SK-N-SH (cell line): ENCODE results near the gene HDAC4. TPM values are rescaled to one million over a fixed set of nuclear protein-coding genes. Genes with fewer than 3 reads are reported as not detected.
A peak's percentile ranks its signal among the peaks of the same experiment; 100 is the strongest.

Source experiments
- CTCF ChIA-PET: fragments of 300-600, 350-600 bp; formaldehyde crosslinking; extraction: SDS; loops from one replicate; lab custom pipeline; 2021; lab: Yijun Ruan, JAX
- POLR2A ChIA-PET: fragments of 350-600 bp; sonication (Branson Sonifier 250); formaldehyde crosslinking; extraction: SDS; loops from one replicate; lab custom pipeline; 2020; ENCODE audit warnings: antibody characterized with exemption, inconsistent platforms; lab: Yijun Ruan, JAX
- DNase-seq: peaks from one replicate; pipeline ENCODE4 v3.0.0; 2012
- H2AFZ ChIP-seq: fragments of 200-600 bp; sonication (generic); 2 replicates; pipeline ENCODE4 v1.8.1; 2016; ENCODE audit warnings: antibody characterized with exemption, mild to moderate bottlenecking, low read depth
- H3F3A ChIP-seq: fragments of 200-600 bp; sonication (generic); replicated peaks from 2 replicates; pipeline ENCODE3; 2016; ENCODE audit warnings: antibody characterized with exemption, mild to moderate bottlenecking; ENCODE audit not compliant: insufficient read depth
- H3K27ac ChIP-seq, 2 experiments: fragments of 200-500 bp in 1 of 2; fragments of 200-600 bp in 1 of 2; sonication (Bioruptor generic) in 1 of 2; sonication (generic), shearing (Covaris generic) in 1 of 2; 2 replicates each; pipeline versions ENCODE4 v1.5.1 to v1.6.1; 2014 to 2016; ENCODE audit warnings: low read depth in 2 of 2, inconsistent platforms in 1 of 2, low read length in 1 of 2, mild to moderate bottlenecking in 1 of 2, mixed read lengths in 1 of 2
- H3K27me3 ChIP-seq: fragments of 200-600 bp; sonication (generic), shearing (Covaris generic); 2 replicates; pipeline ENCODE4 v1.6.1; 2016; ENCODE audit warnings: mixed run types; ENCODE audit not compliant: insufficient read depth
- H3K36me3 ChIP-seq, 2 experiments: fragments of 200-500 bp in 1 of 2; fragments of 200-600 bp in 1 of 2; sonication (Bioruptor generic) in 1 of 2; sonication (generic) in 1 of 2; replicated peaks in 1 of 2; 2 replicates each; pipeline versions ENCODE3 to v1.5.1; 2014 to 2016; ENCODE audit warnings: low read length in 1 of 2, mild to moderate bottlenecking in 1 of 2; ENCODE audit not compliant: insufficient read depth in 2 of 2, control insufficient read depth in 1 of 2
- H3K4me1 ChIP-seq, 2 experiments: fragments of 200-500 bp in 1 of 2; fragments of 200-600 bp in 1 of 2; sonication (Bioruptor generic) in 1 of 2; sonication (generic), shearing (Covaris generic) in 1 of 2; 2 replicates each; pipeline versions ENCODE4 v1.5.1 to v1.6.1; 2014 to 2016; ENCODE audit warnings: low read depth in 1 of 2, low read length in 1 of 2, mixed run types in 1 of 2; ENCODE audit not compliant: insufficient read depth in 2 of 2, control insufficient read depth in 1 of 2
- H3K4me2 ChIP-seq: fragments of 200-600 bp; sonication (generic), shearing (Covaris generic); 2 replicates; pipeline ENCODE4 v1.6.1; 2017; ENCODE audit warnings: mixed run types
- H3K4me3 ChIP-seq, 2 experiments: fragments of 200-500 bp in 1 of 2; fragments of 200-600 bp in 1 of 2; sonication (Bioruptor generic) in 1 of 2; sonication (generic), shearing (Covaris generic) in 1 of 2; 2 replicates each; pipeline versions ENCODE4 v1.5.1 to v1.8.1; 2014 to 2016; ENCODE audit warnings: low read depth in 2 of 2, inconsistent platforms in 1 of 2, low read length in 1 of 2, mild to moderate bottlenecking in 1 of 2, mixed read lengths in 1 of 2, moderate library complexity in 1 of 2
- H3K79me2 ChIP-seq: fragments of 200-600 bp; sonication (generic); 2 replicates; pipeline ENCODE4 v1.8.1; 2017; ENCODE audit warnings: mild to moderate bottlenecking; ENCODE audit not compliant: insufficient read depth
- H3K9ac ChIP-seq: fragments of 200-600 bp; sonication (generic); 2 replicates; pipeline ENCODE4 v1.6.1; 2017; ENCODE audit warnings: mixed run types
- H3K9me2 ChIP-seq: fragments of 200-600 bp; sonication (generic); 2 replicates; pipeline ENCODE4 v1.6.1; 2017; ENCODE audit warnings: mixed run types
- H3K9me3 ChIP-seq: fragments of 200-600 bp; sonication (generic); 2 replicates; pipeline ENCODE4 v1.6.1; 2017; ENCODE audit warnings: mixed run types, mild to moderate bottlenecking, moderate library complexity
- H4K20me1 ChIP-seq: fragments of 200-600 bp; sonication (generic); 2 replicates; pipeline ENCODE4 v1.6.1; 2017; ENCODE audit warnings: mild to moderate bottlenecking, mixed run types; ENCODE audit not compliant: insufficient read depth
- CTCF ChIP-seq: fragments of 200-600 bp; sonication (generic); IDR thresholded peaks from 2 replicates; pipeline ENCODE4 v1.6.1; 2017; ENCODE audit warnings: antibody characterized with exemption, mild to moderate bottlenecking, moderate library complexity
- EP300 ChIP-seq, 2 experiments: IDR thresholded peaks; 2 replicates each; pipeline versions ENCODE4 v1.4.0 to v1.6.1; 2012; ENCODE audit warnings: borderline replicate concordance in 1 of 2, low read depth in 1 of 2, low read length in 1 of 2
- EZH2phosphoT487 ChIP-seq: fragments of 200-600 bp; sonication (generic); IDR thresholded peaks from 2 replicates; pipeline ENCODE4 v1.6.1; 2017; ENCODE audit warnings: low read depth, mixed run types, mild to moderate bottlenecking, antibody characterized with exemption, moderate library complexity, borderline replicate concordance
- NRF1 ChIP-seq: IDR thresholded peaks from 2 replicates; pipeline ENCODE4 v1.6.1; 2012; ENCODE audit warnings: low read depth, mild to moderate bottlenecking, low read length
- RAD21 ChIP-seq: IDR thresholded peaks from 2 replicates; pipeline ENCODE4 v1.6.1; 2012; ENCODE audit warnings: mild to moderate bottlenecking, low read length
- SMC3 ChIP-seq: IDR thresholded peaks from 2 replicates; pipeline ENCODE4 v1.6.1; 2012; ENCODE audit warnings: low read depth, low read length, improper control_type of control experiment
- TEAD4 ChIP-seq: IDR thresholded peaks from 2 replicates; pipeline ENCODE4 v1.4.0; 2012; ENCODE audit warnings: mild to moderate bottlenecking, borderline replicate concordance; ENCODE audit not compliant: insufficient read depth
- YY1 ChIP-seq: IDR thresholded peaks from 2 replicates; pipeline ENCODE4 v1.4.0; 2012; ENCODE audit warnings: low read depth, mild to moderate bottlenecking
- WGBS: methylation state at CpG from one replicate; pipeline ENCODE4 v1.1.6; 2017; ENCODE audit warnings: low lambda C conversion rate; 5-methylcytosine and 5-hydroxymethylcytosine counted together
- polyA plus RNA-seq, 3 experiments: library from polyadenylated mRNA; depleted of rRNA; stranded (reverse); fragments of >200 nt; gene quantifications; 2 replicates each; pipeline ENCODE4 v1.2.3, GENCODE V29; 2012

Gene HDAC4
- polyA plus RNA-seq, 1 of the 3 experiments (the other 2 are of a cell fraction): 5.5 TPM

GRCh38 chr2:239064253-239064652 lies 336.6 kb downstream of the HDAC4 start:
- Histone ChIP-seq H3K79me2 (no peaks in the 10 kb centered on the region), H3K27me3 (no peaks in the 10 kb centered on the region)
- TF ChIP-seq SMC3 (no peak), NRF1 (no peak), YY1 (no peak), CTCF (no peak)
- TF ChIP-seq, all 33 proteins: peak for 0
- no peak overlapping the region for H3K4me2 ChIP-seq
- H4K20me1 ChIP-seq: no peaks in the 10 kb centered on the region
- no peak for DNase-seq
- H3K9ac ChIP-seq: no peak overlapping the region
- H3K4me1 ChIP-seq: peaks cover 0 to 42% of the 10 kb centered on the region in 2 experiments; a peak in 1 of 4 replicates
- no peak overlapping the region for H2AFZ ChIP-seq
- no peaks in the 10 kb centered on the region for H3K9me2 ChIP-seq
- 98% methylated on average over 7 of the region's 12 CpGs for WGBS
- H3F3A ChIP-seq: no peaks in the 10 kb centered on the region
- H3K27ac ChIP-seq: no peak overlapping the region
- H3K36me3 ChIP-seq: peaks cover 0 to 11% of the 10 kb centered on the region in 2 experiments
- H3K9me3 ChIP-seq: no peaks in the 10 kb centered on the region
- H3K4me3 ChIP-seq: no peak overlapping the region
- CTCF ChIA-PET: interaction anchor here (1.1 to 3.7 kb wide), 2 partner anchors 30 to 43 kb away, joined by 4 to 12 read pairs; no protein-coding TSS in a partner anchor
- POLR2A ChIA-PET: no interaction called here

DNA sequence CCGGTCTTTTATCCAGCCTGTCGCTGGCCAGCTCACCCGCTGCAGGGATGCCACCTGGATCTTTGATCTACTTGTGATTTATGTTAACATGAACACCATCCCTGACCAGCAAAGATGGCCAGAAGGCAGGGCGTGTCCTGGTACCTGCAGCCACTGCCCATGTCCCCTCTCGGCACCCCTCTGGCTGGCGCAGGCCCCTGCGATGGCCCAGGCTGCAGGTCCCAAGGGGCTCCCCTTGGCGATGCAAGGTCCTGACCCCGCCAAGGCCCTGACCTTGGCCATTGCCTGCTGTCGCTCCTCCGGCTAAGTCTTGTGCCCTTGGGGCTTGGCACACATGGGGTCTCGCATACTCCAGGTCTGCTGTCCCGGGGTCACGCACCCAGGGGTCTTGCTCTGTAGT lies 338.1 kb downstream of the HDAC4 start:
- H3K4me1 ChIP-seq: peaks cover 0 to 42% of the 10 kb centered on the region in 2 experiments; a peak in 1 of 4 replicates
- no peaks in the 10 kb centered on the region for H3K79me2 ChIP-seq
- POLR2A ChIA-PET: no interaction called here
- TF ChIP-seq YY1: no peak
- TF ChIP-seq TEAD4: no peak
- no peak for TF ChIP-seq EP300 (IDR thresholded peaks at IDR 0.05; ENCODE audit: borderline replicate concordance in 1 of 2, low read depth in 1 of 2, low read length in 1 of 2)
- no peak for TF ChIP-seq EZH2phosphoT487
- no peak for TF ChIP-seq RAD21
- no peak for DNase-seq
- H3K4me3 ChIP-seq: no peak overlapping the region
- H3K36me3 ChIP-seq: peaks cover 0 to 11% of the 10 kb centered on the region in 2 experiments
- no peaks in the 10 kb centered on the region for H4K20me1 ChIP-seq
- CTCF ChIA-PET: interaction anchor here (3.7 kb wide), 1 partner anchor 44 kb away, joined by 12 read pairs; no protein-coding TSS in a partner anchor
- H2AFZ ChIP-seq: no peak overlapping the region
- H3F3A ChIP-seq: no peaks in the 10 kb centered on the region
- H3K9me3 ChIP-seq: 0 out of 2 replicates have a peak, but pooled peaks cover under 1% of the 10 kb centered on the region
- H3K4me2 ChIP-seq: no peak overlapping the region
- H3K9me2 ChIP-seq: no peaks in the 10 kb centered on the region
- H3K27me3 ChIP-seq: no peaks in the 10 kb centered on the region
- H3K27ac ChIP-seq: peak overlapping the region in 1 of 2 experiments; percentile 71; a peak in 2 of 4 replicates
- WGBS: 90% methylated on average over 12 of the region's 14 CpGs
- no peak overlapping the region for H3K9ac ChIP-seq
